ENCODE results near the gene GIGYF2. TPM values are rescaled to one million over a fixed set of nuclear protein-coding genes. Genes with fewer than 3 reads are reported as not detected.

GIGYF2 gene
- total and polyA plus RNA-seq, 2 experiments from 2014 or later, result 29.8 to 63.6 TPM

DNA sequence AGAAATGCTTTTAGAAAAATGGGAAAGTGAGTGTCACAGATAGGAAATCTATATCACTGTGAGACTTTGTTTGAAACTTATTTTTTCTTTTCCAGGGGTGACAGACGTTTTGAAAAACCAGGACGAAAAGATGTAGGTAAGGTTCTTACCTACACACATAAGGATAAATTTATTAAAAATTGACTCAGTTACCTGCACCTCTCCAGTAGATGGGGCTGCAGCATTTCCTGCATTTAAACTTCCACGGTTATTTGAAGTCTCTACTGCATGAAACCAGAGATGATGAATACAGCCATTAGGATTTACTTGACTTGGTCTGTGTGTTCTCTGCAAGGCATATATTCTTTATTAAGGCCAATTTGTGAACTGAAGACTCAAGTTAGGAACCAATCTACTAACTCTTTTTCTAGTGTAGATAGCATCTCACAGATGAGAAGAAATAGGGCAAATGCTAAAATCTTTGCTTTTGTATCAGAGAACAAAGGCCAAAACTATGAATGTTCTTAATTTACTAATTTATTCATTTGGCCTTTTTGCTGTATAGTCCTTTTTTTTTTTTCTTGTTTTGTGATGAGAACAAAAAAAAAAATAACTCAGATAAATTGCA, 64.3 kb downstream of the GIGYF2 start:
- Histone ChIP-seq H3K27me3 (no peaks in the 10 kb centered on the region), H3K4me2 (no peak overlapping the region), H3K4me3 (no peak overlapping the region), H3K79me2 (no peaks in the 10 kb centered on the region), H3K36me3 (replicated peaks; ENCODE audit: insufficient read depth, low read depth) (no peaks in the 10 kb centered on the region), H4K20me1 (ENCODE audit: insufficient read depth, poor library complexity, severe bottlenecking) (no peaks in the 10 kb centered on the region), H3K27ac (no peak overlapping the region), H3K9me3 (ENCODE audit: low read depth) (no peaks in the 10 kb centered on the region), H3K4me1 (ENCODE audit: insufficient read depth) (no peaks in the 10 kb centered on the region), H2AFZ (no peak overlapping the region), H3K9me2 (replicated peaks; ENCODE audit: insufficient read depth) (no peaks in the 10 kb centered on the region)
- 56% methylated on average over 3 of the region's 3 CpGs for WGBS (ENCODE audit: low lambda C conversion rate, missing lambda C conversion rate)
- TF ChIP-seq, protein P1, sequence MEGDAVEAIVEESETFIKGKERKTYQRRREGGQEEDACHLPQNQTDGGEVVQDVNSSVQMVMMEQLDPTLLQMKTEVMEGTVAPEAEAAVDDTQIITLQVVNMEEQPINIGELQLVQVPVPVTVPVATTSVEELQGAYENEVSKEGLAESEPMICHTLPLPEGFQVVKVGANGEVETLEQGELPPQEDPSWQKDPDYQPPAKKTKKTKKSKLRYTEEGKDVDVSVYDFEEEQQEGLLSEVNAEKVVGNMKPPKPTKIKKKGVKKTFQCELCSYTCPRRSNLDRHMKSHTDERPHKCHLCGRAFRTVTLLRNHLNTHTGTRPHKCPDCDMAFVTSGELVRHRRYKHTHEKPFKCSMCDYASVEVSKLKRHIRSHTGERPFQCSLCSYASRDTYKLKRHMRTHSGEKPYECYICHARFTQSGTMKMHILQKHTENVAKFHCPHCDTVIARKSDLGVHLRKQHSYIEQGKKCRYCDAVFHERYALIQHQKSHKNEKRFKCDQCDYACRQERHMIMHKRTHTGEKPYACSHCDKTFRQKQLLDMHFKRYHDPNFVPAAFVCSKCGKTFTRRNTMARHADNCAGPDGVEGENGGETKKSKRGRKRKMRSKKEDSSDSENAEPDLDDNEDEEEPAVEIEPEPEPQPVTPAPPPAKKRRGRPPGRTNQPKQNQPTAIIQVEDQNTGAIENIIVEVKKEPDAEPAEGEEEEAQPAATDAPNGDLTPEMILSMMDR (IDR thresholded peaks at IDR 0.05; ENCODE audit: poor library complexity), result peak; percentile 65
- TF ChIP-seq EZH2phosphoT487 (IDR thresholded peaks at IDR 0.05; ENCODE audit: low read depth, severe bottlenecking, unreplicated experiment), result no peak
- DNase-seq (ENCODE audit: low spot score), result peak; percentile 57

DNA sequence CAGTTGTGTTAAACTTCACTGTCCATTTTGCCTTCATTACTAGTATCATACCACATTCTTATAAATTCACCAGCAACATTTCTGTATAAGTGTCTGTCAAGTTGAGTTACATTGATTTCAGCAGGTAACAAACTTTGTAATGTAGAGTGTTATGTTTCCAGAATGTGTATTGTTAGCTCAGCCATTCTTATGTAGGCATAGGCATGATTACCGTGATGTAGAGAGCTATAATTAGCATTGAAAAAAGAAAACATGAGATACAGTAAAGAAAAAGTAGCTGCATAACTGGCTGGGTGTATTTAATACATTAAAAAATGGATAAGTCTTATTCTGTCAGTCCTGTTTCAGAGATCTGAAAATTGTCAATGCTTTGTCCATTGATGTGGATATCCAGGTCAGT, 70.7 kb downstream of the GIGYF2 start:
- no peak for DNase-seq (ENCODE audit: low spot score)
- 93% methylated on average over 1 of the region's 1 CpG for WGBS (ENCODE audit: low lambda C conversion rate, missing lambda C conversion rate)
- no peaks in the 10 kb centered on the region for H3K27me3 ChIP-seq
- H3K27ac ChIP-seq, result no peak overlapping the region
- H2AFZ ChIP-seq, result no peak overlapping the region
- H3K9me2 ChIP-seq (replicated peaks; ENCODE audit: insufficient read depth), result no peaks in the 10 kb centered on the region
- H3K36me3 ChIP-seq (replicated peaks; ENCODE audit: insufficient read depth, low read depth), result no peaks in the 10 kb centered on the region
- H4K20me1 ChIP-seq (ENCODE audit: insufficient read depth, poor library complexity, severe bottlenecking), result no peaks in the 10 kb centered on the region
- H3K9me3 ChIP-seq (ENCODE audit: low read depth), result no peaks in the 10 kb centered on the region
- TF ChIP-seq, protein P1 (IDR thresholded peaks at IDR 0.05; ENCODE audit: poor library complexity), result no peak
- no peak for TF ChIP-seq EZH2phosphoT487 (IDR thresholded peaks at IDR 0.05; ENCODE audit: low read depth, severe bottlenecking, unreplicated experiment)
- no peak overlapping the region for H3K4me2 ChIP-seq
- H3K4me1 ChIP-seq (ENCODE audit: insufficient read depth), result no peaks in the 10 kb centered on the region
- no peak overlapping the region for H3K4me3 ChIP-seq
- H3K79me2 ChIP-seq, result no peaks in the 10 kb centered on the region

DNA sequence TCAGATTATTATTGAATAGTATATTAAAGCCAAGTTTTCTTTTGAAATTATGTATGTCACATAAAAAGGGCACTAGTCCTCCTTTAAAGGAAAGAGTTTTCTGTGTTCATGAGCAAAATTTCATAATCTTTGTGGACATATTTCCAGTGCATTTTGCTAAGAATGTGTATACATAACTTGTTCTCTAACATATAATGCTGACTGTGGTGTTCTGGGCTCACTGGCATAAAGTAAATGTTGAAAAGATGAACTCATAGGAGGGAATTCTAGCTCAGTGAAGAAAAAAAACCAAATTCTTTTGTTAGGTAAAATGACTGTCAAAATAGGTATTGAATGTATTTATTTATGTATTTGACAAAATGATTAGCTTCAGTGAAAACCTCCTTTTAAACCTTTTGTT, 73.1 kb downstream of the GIGYF2 start:
- Histone ChIP-seq H3K9me3 (ENCODE audit: low read depth) (no peaks in the 10 kb centered on the region), H3K9me2 (replicated peaks; ENCODE audit: insufficient read depth) (no peaks in the 10 kb centered on the region), H3K79me2 (peaks cover 6% of the 10 kb centered on the region), H3K27me3 (no peaks in the 10 kb centered on the region), H3K27ac (no peak overlapping the region), H4K20me1 (ENCODE audit: insufficient read depth, poor library complexity, severe bottlenecking) (no peaks in the 10 kb centered on the region), H3K36me3 (replicated peaks; ENCODE audit: insufficient read depth, low read depth) (no peaks in the 10 kb centered on the region), H3K4me1 (ENCODE audit: insufficient read depth) (no peaks in the 10 kb centered on the region), H3K4me2 (no peak overlapping the region), H2AFZ (no peak overlapping the region), H3K4me3 (no peak overlapping the region)
- no peak for DNase-seq (ENCODE audit: low spot score)
- TF ChIP-seq, protein P1 (IDR thresholded peaks at IDR 0.05; ENCODE audit: poor library complexity), result no peak
- TF ChIP-seq EZH2 (IDR thresholded peaks at IDR 0.05; ENCODE audit: borderline replicate concordance) (no peak), EZH2phosphoT487 (IDR thresholded peaks at IDR 0.05; ENCODE audit: low read depth, severe bottlenecking, unreplicated experiment) (no peak)

DNA sequence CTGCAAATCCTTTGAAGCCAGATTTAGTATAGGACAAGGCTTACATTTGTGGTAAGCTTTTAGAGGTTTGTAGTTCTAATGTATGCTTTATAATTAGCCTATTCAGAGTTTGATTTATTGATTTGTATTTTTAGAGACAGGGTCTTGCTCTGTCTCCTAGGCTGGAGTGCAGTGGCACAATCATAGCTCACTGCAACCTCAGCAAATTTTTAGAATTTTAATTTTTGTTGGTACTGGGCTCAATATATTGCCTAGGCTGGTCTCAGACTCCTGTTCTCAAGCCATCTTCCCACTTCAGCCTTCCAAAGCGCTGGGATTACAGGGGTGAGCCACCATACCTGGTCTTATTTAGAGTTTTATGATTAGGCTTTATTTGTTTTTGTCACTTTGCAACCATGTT, 74.7 kb downstream of the GIGYF2 start:
- DNase-seq (ENCODE audit: low spot score), result no peak
- no peaks in the 10 kb centered on the region for H3K4me1 ChIP-seq (ENCODE audit: insufficient read depth)
- H3K9me2 ChIP-seq (replicated peaks; ENCODE audit: insufficient read depth), result no peaks in the 10 kb centered on the region
- no peak overlapping the region for H3K4me2 ChIP-seq
- 74% methylated on average over 1 of the region's 1 CpG for WGBS (ENCODE audit: low lambda C conversion rate, missing lambda C conversion rate)
- H3K79me2 ChIP-seq, result peaks cover 6% of the 10 kb centered on the region
- H2AFZ ChIP-seq, result no peak overlapping the region
- no peak for TF ChIP-seq EZH2 (IDR thresholded peaks at IDR 0.05; ENCODE audit: borderline replicate concordance)
- TF ChIP-seq, protein P1 (IDR thresholded peaks at IDR 0.05; ENCODE audit: poor library complexity), result no peak
- no peak for TF ChIP-seq EZH2phosphoT487 (IDR thresholded peaks at IDR 0.05; ENCODE audit: low read depth, severe bottlenecking, unreplicated experiment)
- no peaks in the 10 kb centered on the region for H3K27me3 ChIP-seq
- no peaks in the 10 kb centered on the region for H4K20me1 ChIP-seq (ENCODE audit: insufficient read depth, poor library complexity, severe bottlenecking)
- H3K9me3 ChIP-seq (ENCODE audit: low read depth), result no peaks in the 10 kb centered on the region
- H3K27ac ChIP-seq, result peak overlapping the region; percentile 44
- no peak overlapping the region for H3K4me3 ChIP-seq
- H3K36me3 ChIP-seq (replicated peaks; ENCODE audit: insufficient read depth, low read depth), result no peaks in the 10 kb centered on the region

Data from hepatocyte (in vitro differentiated cells).